ENCODE measurements around the gene PRRX2.
"Not testable (repeated sequence)": the region's sequence is repeated elsewhere in the genome, so short reads cannot be mapped to it uniquely, and the experiment has no call there.

PRRX2 gene

GRCh38 chr9:129655154-129655553, 10.3 kb upstream of the PRRX2 start:
- DNase-seq = no peak

DNA sequence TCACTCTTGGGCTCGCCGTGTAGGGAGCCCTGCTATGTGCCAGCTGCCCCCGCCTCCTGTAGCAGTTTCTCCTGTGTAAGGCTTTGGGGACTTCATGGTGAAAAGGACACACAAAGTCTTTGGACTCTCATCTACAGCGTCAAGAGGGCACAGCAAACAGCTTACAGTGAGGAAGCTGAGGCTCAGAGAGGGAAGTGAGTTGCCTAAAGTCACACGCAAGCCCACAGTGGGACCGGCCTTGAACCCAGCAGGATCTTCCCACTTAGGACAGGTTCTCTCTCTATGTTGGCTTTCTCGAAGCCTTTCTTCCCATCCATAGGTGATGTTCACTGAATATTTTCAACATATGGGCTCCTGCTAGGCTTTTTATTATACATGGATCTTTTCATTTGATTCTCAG, 9.8 kb upstream of the PRRX2 start:
- no peak for DNase-seq

DNA sequence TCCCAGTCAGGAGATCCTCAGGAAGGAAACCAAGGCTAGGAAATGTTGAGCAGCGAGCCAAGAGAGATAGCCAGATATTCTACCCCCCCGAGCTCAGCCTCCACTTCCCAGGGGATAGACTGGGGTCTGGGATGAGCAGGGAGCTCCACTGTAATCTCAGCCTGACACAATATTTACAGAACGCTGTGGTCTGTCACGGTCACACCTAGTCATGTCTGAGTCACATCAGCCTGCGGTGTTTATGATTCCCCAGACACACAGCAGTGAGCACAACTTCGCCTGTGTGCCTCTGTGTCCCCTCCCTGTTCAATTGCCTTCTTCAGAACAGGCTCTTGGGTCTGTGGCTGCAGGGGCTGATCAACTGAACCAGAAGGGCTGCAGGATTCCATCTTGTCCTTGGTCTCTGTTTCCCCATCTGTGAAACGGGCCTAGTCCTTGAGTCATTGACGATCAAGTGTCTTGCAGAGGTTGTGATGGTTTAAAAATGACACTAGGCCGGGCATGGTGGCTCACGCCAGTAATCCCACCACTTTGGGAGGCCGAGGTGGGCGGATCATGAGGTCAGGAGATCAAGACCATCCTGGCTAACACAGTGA, 8.6 kb upstream of the PRRX2 start:
- no peak for DNase-seq

DNA sequence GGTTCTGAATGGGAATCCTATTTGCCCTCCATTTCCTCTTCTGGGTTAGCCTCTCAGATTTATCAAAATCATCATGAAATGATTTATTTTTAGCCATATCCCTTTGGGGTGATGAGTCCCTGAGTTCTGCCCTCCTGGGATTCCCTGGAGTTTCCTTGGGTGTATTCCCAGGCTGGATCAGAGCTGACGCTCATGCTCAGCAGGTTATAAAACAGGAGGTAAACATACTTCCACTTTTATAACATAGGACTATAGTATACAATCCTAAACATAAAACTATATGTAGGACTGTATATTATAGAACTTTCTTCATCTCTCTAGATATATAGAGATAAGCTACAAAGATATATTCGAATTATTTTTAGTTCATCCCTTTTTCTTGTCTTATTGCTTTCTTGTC, 4.4 kb upstream of the PRRX2 start:
- DNase-seq = no peak

GRCh38 chr9:129662239-129662638, 3.2 kb upstream of the PRRX2 start:
- DNase-seq = not testable (repeated sequence)

- no peak for DNase-seq
Measured at GRCh38 chr9:129664746-129665388, 580 bp upstream of the PRRX2 start.

- DNase-seq = no peak
Measured at GRCh38 chr9:129665814-129666520, 520 bp downstream of the PRRX2 start.

- no peak for DNase-seq
Measured at GRCh38 chr9:129666575-129666974, 1.1 kb downstream of the PRRX2 start.

DNA sequence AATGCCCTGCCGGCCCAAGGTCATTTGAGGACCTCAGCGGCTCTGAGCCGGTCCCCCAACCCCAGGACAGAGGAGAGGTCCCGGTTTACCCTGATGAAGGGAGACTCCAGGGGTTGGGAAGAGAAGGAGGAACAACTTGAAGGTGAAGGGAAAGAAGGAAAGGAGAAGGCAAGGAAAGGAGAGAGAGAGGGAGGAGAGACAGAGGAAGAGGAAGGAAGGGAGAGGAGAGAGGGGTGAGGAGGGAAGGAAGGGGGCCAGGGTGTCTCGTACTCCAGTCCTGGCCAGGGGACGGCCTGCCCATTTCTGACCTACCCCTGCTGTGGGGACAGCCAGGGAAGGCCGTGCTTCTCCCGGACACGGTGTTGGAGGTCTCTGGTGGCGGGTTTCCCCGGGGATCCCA, 1.9 kb downstream of the PRRX2 start:
- no peak for DNase-seq

DNA sequence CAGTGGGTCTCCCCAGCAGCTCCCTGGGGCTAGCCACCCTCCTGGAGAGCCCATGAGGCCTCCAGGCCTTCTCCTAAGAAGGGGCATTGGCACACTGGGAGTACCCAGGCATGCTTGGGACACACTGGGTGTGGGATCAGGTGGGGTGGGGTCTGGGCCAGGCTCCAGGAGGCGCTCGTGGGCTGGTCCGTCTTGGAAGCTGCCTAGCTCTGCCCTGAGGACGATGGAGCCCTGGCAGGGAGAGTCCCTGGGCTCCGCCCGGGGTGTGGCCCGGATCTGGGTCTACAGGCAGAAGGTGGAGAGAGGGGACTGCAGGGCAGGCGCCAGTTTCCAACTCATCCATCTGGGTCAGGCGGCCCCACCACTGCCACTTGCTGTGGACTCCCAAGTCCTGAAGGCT, 2.4 kb downstream of the PRRX2 start:
- DNase-seq = no peak

GRCh38 chr9:129669141-129669718, 3.8 kb downstream of the PRRX2 start:
- no peak for DNase-seq

GRCh38 chr9:129669946-129670345, 4.5 kb downstream of the PRRX2 start:
- DNase-seq = no peak

DNA sequence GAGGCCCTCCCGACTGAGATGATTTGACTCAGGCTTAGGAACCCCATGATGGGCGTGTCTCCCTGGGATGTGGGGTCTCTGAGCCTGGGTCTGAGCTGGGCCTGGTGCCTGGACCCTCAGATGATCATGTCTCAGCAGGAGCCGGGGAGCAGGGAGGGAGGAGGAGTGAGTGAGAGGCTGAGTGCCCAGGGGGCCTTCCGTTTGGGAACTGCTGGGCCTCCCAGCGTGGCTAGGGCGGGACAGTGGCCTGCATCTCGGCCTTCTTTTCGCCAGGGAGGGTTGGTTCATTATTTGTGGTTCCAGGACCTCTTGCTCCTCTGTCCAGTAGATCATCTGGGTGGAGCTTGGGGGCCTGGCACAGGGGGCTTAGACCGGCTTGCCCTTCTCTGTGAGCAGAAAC, 5.6 kb downstream of the PRRX2 start:
- DNase-seq = no peak

- no peak for DNase-seq
Measured at GRCh38 chr9:129671519-129671918, 6.1 kb downstream of the PRRX2 start.

DNA sequence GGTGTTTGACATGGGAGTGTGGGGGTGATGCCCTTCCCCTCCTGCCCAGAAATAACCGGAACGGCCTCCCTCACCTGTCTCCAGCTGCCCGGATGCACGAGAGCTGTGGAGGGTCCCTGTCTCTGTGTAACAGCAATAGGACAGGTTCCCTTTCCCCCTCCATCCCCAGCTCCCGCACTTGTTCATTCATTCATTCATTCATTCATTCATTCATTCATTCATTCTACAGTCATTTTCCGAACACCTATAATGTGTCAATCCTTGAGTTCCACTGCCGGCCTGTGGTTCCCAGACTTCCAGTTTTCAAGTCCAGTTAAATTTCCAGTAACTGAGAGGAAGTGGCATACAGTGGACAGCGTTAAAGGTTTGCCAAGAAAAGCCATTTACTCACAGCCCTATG, 7.3 kb downstream of the PRRX2 start:
- no peak for DNase-seq

- DNase-seq = no peak
Measured at GRCh38 chr9:129673602-129674001, 8.2 kb downstream of the PRRX2 start.

- no peak for DNase-seq
Measured at GRCh38 chr9:129674229-129674628, 8.8 kb downstream of the PRRX2 start.

GRCh38 chr9:129675620-129676019, 10.2 kb downstream of the PRRX2 start:
- DNase-seq = no peak

- no peak for DNase-seq
Measured at GRCh38 chr9:129676287-129676686, 10.8 kb downstream of the PRRX2 start.

DNA sequence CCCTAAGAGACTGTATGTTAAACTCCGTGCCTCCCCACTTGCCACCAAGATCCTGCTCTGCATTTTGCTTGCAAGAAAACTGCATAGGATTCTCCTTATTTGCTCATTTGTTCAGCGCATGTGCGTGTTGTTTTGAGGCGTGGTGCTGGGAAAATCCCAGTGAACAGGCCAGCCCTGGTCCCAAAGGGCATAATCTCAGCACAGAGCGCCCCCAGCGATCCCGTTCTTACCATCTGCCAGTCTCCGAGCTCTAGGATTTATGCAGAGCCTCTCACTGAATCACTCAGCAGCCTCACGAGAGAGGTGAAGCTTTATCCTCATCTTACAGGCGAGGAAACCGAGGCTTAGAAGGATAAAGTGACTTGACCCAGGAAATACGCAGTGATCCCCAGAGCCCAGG, 11.5 kb downstream of the PRRX2 start:
- no peak for DNase-seq

- no peak for DNase-seq
Measured at GRCh38 chr9:129677456-129677855, 12.0 kb downstream of the PRRX2 start.

GRCh38 chr9:129678844-129679243, 13.4 kb downstream of the PRRX2 start:
- no peak for DNase-seq

DNA sequence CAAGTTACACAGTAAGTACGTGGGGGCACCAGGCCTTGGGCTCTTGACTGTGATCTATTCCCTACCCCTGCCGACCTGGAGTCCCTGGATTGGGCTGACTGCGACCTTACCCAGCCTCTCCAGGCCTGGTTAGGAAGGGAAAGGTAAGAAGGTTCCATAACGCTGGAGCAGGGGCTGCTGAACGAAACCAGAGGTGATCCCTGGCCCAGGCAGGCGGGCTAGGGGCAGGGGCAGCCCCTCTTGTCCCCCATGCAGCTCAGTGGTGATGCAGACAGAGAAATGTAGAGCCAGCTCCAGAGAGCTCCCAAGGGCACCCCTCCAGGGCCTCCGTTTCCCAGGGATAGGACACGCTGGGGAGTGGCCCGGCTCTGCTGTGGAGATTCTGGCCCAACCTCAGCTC, 14.1 kb downstream of the PRRX2 start:
- no peak for DNase-seq

DNA sequence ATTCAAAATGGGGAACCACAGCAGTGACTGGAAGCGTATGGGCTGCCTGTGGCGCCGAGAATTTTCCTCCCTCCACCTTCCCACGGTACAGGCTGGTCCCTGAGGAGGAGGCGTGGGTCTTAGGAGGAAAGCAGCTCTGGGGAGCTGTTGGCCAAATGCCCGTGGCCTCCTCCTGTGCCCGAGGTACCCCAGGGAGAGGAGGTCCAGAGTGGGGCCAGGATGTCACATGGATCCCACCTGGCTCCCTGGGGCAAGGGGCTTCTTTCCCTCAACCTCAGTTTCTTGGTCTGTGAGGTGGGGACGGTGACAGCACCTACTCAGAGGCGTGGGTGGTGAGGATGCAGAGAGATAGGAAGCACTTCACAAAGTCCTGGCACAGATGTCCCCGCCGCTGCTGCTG, 16.5 kb downstream of the PRRX2 start:
- DNase-seq = no peak

All from activated naive CD4-positive, alpha-beta T cell treated with Interleukin-2 at 50 U/mL for 16 hours (primary cell).